Mucosa of descending colon (tissue), 3 donors: ENCODE measurements around the gene ST3GAL5. TPM values are rescaled to one million over a fixed set of nuclear protein-coding genes. Genes with fewer than 3 reads are reported as not detected.

Experiments
- ATAC-seq: fragments of 200-7000 bp; cut with Tn5 transposase; one replicate; pipeline ENCODE4 v1.9.1; 2020; ENCODE audit warnings: mild to moderate bottlenecking, moderate library complexity
- DNase-seq, 3 donors: peaks; one replicate each; pipeline ENCODE4 v3.0.0-alpha.2; 2020
- H3K36me3 ChIP-seq: fragments of 200-600 bp; one replicate; pipeline ENCODE4 v1.8.0; 2021; ENCODE audit warnings: low read depth, mild to moderate bottlenecking
- H3K4me1 ChIP-seq: fragments of 200-600 bp; one replicate; pipeline ENCODE4 v1.8.0; 2021; ENCODE audit warnings: low read depth, mild to moderate bottlenecking
- H3K4me3 ChIP-seq: fragments of 200-600 bp; one replicate; pipeline ENCODE4 v1.8.0; 2021; ENCODE audit warnings: mild to moderate bottlenecking
- H3K9me3 ChIP-seq: fragments of 200-600 bp; one replicate; pipeline ENCODE4 v1.8.0; 2021; ENCODE audit warnings: mild to moderate bottlenecking
- intact Hi-C, 2 donors: fragments of 100-400 bp; cut with DNase I in 1 of 2; cut with micrococcal nuclease in 1 of 2; formaldehyde crosslinking; loops; one replicate each; pipeline versions ENCODE4 v1.11.0 to v1.11.1; 2022; cut with DNase I, micrococcal nuclease
- total RNA-seq, 3 donors: library from RNA; stranded (reverse); fragmentation: NEBNext Ultra II Directional in 2 of 3; extraction: Animal tissue kit (Norgen Biotek cat#: 25700) in 2 of 3; gene quantifications; one replicate each; pipeline versions ENCODE4 v1.2.1 to v1.2.4, GENCODE V29; 2021 to 2023
- TF ChIP-seq, protein P1 (sequence below): fragments of 200-600 bp; IDR thresholded peaks from one replicate; pipeline ENCODE4 v1.8.0; 2022; ENCODE audit warnings: antibody characterized with exemption, mild to moderate bottlenecking
- donor health status: DM: no; HTN: no; CAD: no; lungs with moderate emphysema.
- donor health status: DM: no; HTN: no; CAD: no.
- donor health status: DM: no; HTN: yes; CAD: no.

ST3GAL5 gene
- total RNA-seq, 3 donors from 2014 or later, result 5.0 to 19.0 (median 5.4) TPM

- Histone ChIP-seq H3K4me1 (no peaks in the 10 kb centered on the region), H3K9me3 (no peaks in the 10 kb centered on the region), H3K4me3 (no peak overlapping the region), H3K36me3 (no peaks in the 10 kb centered on the region)
- DNase-seq (no peak), ATAC-seq (no peak)
- TF ChIP-seq, protein P1, sequence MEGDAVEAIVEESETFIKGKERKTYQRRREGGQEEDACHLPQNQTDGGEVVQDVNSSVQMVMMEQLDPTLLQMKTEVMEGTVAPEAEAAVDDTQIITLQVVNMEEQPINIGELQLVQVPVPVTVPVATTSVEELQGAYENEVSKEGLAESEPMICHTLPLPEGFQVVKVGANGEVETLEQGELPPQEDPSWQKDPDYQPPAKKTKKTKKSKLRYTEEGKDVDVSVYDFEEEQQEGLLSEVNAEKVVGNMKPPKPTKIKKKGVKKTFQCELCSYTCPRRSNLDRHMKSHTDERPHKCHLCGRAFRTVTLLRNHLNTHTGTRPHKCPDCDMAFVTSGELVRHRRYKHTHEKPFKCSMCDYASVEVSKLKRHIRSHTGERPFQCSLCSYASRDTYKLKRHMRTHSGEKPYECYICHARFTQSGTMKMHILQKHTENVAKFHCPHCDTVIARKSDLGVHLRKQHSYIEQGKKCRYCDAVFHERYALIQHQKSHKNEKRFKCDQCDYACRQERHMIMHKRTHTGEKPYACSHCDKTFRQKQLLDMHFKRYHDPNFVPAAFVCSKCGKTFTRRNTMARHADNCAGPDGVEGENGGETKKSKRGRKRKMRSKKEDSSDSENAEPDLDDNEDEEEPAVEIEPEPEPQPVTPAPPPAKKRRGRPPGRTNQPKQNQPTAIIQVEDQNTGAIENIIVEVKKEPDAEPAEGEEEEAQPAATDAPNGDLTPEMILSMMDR, result no peak
- intact Hi-C loops, result no loop called here
Measured at GRCh38 chr2:85871494-85872164, 17.2 kb downstream of the ST3GAL5 start.

DNA sequence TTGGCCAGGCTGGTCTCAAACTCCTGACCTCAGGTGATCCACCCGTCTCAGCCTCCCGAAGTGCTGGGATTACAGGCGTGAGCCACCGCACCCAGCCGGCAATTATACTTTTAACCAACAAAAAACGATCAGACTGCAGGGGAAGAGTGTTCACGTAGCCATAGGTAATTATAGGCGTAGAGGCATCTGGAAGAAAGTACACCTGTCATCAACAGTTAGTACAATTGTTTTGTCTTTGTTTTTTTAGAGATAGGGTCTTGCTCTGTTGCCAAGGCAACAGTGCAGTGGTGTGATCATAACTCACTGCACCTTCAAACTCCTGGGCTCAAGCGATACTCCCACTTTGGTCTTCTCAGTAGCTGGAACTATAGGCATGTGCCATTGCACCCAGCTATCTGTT, 20.0 kb downstream of the ST3GAL5 start:
- no peak overlapping the region for H3K4me3 ChIP-seq
- H3K4me1 ChIP-seq, result no peaks in the 10 kb centered on the region
- H3K9me3 ChIP-seq, result no peaks in the 10 kb centered on the region
- no peak for DNase-seq
- TF ChIP-seq, protein P1, result no peak
- intact Hi-C loops, result no loop called here
- H3K36me3 ChIP-seq, result no peaks in the 10 kb centered on the region
- ATAC-seq, result no peak

DNA sequence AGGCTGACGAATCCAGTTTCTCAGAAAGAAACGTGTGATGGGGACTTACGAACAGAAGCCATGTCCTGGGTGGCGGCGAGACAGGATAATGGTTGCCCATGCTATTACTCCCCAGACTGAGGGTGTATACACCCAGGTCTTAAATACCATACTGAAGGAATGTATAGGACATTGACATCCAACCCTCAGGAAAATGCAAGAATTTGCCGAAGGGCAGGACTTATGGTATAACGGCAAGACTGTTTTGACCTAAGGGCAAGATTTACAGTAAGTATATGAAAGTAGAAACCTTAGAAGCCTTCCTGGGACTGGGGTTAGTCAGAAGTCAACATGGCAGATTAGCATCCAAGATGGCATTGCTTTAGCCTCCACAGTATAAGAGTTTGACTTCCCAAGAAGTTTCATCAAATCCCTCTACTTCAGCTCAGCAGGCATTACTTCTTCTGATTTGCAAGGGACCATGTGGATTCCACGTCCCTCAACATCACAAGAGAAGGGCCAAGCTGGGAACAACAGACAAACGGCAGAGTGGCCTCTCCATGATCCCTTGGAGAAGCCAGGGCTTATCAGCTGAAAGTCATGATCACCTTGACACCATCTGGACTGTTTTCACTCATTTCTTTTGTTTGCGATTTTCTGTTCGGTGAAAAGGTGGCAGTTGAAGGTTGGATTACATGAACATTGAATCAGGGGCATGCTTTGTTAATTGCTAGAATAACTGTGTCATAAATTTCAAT, 21.1 kb downstream of the ST3GAL5 start:
- TF ChIP-seq, protein P1, result no peak
- no peaks in the 10 kb centered on the region for H3K4me1 ChIP-seq
- intact Hi-C loops, result no loop called here
- no peak overlapping the region for H3K4me3 ChIP-seq
- H3K36me3 ChIP-seq, result no peaks in the 10 kb centered on the region
- no peak for ATAC-seq
- H3K9me3 ChIP-seq, result no peaks in the 10 kb centered on the region
- no peak for DNase-seq

GRCh38 chr2:85867121-85867520, 21.7 kb downstream of the ST3GAL5 start:
- Histone ChIP-seq H3K9me3 (no peaks in the 10 kb centered on the region), H3K4me1 (no peaks in the 10 kb centered on the region), H3K4me3 (no peak overlapping the region), H3K36me3 (no peaks in the 10 kb centered on the region)
- ATAC-seq (no peak), DNase-seq (no peak)
- intact Hi-C loops, result no loop called here
- TF ChIP-seq, protein P1, result no peak

DNA sequence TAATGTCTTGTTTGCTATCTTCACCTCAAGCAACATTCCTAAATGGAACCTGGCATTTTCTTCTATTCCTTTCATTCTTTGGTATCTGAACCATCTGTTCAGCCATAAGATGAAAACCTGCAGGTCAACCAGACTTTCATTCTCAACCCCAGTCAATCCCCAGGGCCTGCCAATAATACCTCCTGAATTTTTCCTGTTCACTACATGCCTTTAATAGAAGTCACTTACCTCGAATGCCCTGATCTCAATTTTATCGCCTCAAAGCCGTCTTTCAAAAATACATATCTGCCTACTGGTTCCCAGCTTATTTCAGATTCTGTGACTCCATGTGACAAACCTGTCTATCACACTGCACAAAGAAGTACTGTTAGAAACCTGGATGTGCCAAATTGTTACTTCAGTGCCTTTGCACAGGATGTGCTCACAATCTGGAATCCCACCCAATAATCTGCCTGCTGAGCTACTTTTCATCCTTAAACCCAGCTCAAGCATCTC, 22.6 kb downstream of the ST3GAL5 start:
- TF ChIP-seq, protein P1, result no peak
- Histone ChIP-seq H3K4me3 (no peak overlapping the region), H3K4me1 (no peaks in the 10 kb centered on the region), H3K36me3 (no peaks in the 10 kb centered on the region), H3K9me3 (no peaks in the 10 kb centered on the region)
- no peak for DNase-seq
- intact Hi-C loops, result no loop called here
- no peak for ATAC-seq
